Measurements from ENCODE around the gene NPHP1. TPM values are rescaled to one million over a fixed set of nuclear protein-coding genes. Genes with fewer than 3 reads are reported as not detected.

NPHP1 gene
- polyA plus RNA-seq, 1 donor from 2014 or later: 8.0 TPM

DNA sequence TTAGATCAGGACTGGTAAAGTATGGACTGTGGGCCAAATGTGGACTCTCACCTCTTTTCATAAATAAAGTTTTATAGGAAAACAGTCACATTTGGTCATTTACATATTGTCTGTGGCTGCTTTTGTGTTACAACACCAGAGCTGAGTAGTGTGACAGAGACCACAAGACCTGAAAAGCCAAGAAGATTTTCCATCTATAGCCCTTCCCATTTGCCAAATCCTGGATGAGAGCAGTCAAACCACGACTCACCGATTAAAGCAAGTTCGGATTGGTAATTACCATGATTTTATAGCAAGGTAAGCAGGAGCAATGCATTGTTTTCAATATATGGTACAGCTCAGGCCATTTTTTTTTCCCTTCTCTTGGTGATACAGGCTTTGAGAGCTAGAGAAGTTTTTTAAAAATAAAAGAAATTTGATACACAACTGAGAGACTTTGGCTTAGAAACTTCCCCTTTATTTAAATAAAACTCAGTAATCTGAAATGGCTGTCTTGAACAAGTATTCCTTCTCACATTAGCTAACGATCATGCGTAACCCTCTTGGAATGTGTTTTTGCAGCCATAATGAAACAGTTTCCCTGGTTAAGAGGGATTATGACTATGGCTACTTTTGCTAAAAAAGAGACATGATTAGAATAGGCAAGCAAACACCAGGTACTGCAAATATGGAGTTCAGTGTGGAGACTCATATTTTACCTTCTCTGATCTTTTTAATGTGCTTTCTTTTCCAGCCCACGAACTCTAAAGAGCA, 79.7 kb downstream of the NPHP1 start:
- Histone ChIP-seq H3K4me3 (ENCODE audit: low read length) (no peak overlapping the region), H3K9me3 (ENCODE audit: low read length) (no peaks in the 10 kb centered on the region), H3K4me2 (ENCODE audit: low read length) (no peak overlapping the region), H3F3A (ENCODE audit: insufficient read depth, low read length, poor library complexity, severe bottlenecking) (no peaks in the 10 kb centered on the region), H3K27ac (ENCODE audit: low read length) (no peak overlapping the region), H3K79me2 (replicated peaks; ENCODE audit: insufficient read depth, low read length) (no peaks in the 10 kb centered on the region), H3K36me3 (ENCODE audit: insufficient read depth, low read length) (no peaks in the 10 kb centered on the region), H2AFZ (ENCODE audit: low read depth, low read length) (no peak overlapping the region), H3K9me2 (ENCODE audit: insufficient read depth, low read length) (no peaks in the 10 kb centered on the region), H3K27me3 (ENCODE audit: insufficient read depth, low read depth, low read length) (no peaks in the 10 kb centered on the region), H3K9ac (ENCODE audit: low read length) (no peak overlapping the region), H4K20me1 (ENCODE audit: insufficient read depth) (no peaks in the 10 kb centered on the region)
- TF ChIP-seq EZH2 (IDR thresholded peaks at IDR 0.05; ENCODE audit: borderline replicate concordance, insufficient read depth, low read length, poor library complexity, severe bottlenecking): no peak
- TF ChIP-seq, protein P1, sequence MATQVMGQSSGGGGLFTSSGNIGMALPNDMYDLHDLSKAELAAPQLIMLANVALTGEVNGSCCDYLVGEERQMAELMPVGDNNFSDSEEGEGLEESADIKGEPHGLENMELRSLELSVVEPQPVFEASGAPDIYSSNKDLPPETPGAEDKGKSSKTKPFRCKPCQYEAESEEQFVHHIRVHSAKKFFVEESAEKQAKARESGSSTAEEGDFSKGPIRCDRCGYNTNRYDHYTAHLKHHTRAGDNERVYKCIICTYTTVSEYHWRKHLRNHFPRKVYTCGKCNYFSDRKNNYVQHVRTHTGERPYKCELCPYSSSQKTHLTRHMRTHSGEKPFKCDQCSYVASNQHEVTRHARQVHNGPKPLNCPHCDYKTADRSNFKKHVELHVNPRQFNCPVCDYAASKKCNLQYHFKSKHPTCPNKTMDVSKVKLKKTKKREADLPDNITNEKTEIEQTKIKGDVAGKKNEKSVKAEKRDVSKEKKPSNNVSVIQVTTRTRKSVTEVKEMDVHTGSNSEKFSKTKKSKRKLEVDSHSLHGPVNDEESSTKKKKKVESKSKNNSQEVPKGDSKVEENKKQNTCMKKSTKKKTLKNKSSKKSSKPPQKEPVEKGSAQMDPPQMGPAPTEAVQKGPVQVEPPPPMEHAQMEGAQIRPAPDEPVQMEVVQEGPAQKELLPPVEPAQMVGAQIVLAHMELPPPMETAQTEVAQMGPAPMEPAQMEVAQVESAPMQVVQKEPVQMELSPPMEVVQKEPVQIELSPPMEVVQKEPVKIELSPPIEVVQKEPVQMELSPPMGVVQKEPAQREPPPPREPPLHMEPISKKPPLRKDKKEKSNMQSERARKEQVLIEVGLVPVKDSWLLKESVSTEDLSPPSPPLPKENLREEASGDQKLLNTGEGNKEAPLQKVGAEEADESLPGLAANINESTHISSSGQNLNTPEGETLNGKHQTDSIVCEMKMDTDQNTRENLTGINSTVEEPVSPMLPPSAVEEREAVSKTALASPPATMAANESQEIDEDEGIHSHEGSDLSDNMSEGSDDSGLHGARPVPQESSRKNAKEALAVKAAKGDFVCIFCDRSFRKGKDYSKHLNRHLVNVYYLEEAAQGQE (IDR thresholded peaks at IDR 0.05; ENCODE audit: borderline replicate concordance): no peak
- no peak for TF ChIP-seq EP300 (conservative IDR thresholded peaks at IDR 0.05; ENCODE audit: poor library complexity, severe bottlenecking)
- no peak for TF ChIP-seq TAF1 (IDR thresholded peaks at IDR 0.05; ENCODE audit: low read depth)
- no peak for TF ChIP-seq POLR2AphosphoS5 (IDR thresholded peaks at IDR 0.05)
- no peak for TF ChIP-seq MXI1 (conservative IDR thresholded peaks at IDR 0.05; ENCODE audit: poor library complexity, severe bottlenecking)
- TF ChIP-seq, protein P2, sequence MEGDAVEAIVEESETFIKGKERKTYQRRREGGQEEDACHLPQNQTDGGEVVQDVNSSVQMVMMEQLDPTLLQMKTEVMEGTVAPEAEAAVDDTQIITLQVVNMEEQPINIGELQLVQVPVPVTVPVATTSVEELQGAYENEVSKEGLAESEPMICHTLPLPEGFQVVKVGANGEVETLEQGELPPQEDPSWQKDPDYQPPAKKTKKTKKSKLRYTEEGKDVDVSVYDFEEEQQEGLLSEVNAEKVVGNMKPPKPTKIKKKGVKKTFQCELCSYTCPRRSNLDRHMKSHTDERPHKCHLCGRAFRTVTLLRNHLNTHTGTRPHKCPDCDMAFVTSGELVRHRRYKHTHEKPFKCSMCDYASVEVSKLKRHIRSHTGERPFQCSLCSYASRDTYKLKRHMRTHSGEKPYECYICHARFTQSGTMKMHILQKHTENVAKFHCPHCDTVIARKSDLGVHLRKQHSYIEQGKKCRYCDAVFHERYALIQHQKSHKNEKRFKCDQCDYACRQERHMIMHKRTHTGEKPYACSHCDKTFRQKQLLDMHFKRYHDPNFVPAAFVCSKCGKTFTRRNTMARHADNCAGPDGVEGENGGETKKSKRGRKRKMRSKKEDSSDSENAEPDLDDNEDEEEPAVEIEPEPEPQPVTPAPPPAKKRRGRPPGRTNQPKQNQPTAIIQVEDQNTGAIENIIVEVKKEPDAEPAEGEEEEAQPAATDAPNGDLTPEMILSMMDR (IDR thresholded peaks at IDR 0.05; ENCODE audit: poor library complexity, severe bottlenecking): no peak
- no peak for TF ChIP-seq SMC3 (conservative IDR thresholded peaks at IDR 0.05; ENCODE audit: poor library complexity)
- no peak for TF ChIP-seq RAD21 (conservative IDR thresholded peaks at IDR 0.05)

DNA sequence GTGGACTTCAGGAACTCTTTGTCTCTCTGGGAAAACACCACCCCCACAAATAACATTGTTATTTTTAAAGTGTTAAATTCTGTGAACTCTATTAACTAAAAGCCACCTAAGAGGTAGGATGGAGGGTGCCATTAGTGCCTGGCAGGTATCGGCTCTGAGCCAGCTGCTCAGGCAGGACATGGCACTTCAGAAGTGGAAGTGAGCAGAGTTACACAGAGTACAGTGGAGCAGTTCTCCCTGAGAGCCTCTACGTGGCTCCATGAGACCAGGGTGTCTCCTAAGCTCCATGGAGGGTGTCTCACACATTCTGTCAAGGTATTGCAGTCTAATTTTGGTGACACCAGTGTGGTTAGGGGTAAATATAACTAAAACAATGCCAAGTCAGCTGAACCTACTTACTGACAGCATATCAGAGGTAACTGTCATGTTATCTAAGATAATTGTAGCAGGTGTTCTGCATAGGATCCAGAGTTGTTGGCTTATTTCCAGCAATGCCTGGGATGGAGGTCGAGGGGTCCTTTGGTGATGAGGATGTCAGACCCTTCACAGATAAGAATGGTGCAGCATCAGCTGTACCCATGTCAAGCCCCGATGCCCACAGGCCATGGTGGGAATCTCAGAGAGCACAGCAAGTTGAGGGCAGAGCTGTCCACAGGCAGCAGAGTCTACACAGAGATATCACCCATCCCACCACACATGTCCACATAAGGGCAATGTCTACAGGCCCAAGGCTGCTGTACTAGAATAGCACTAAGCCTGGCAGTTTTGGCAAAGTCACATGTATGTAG, 80.6 kb downstream of the NPHP1 start:
- H2AFZ ChIP-seq (ENCODE audit: low read depth, low read length): no peak overlapping the region

More for the DNA sequence above, 80.6 kb downstream of the NPHP1 start:
- H3K9me3 ChIP-seq (ENCODE audit: low read length): no peaks in the 10 kb centered on the region
- no peaks in the 10 kb centered on the region for H3K79me2 ChIP-seq (replicated peaks; ENCODE audit: insufficient read depth, low read length)
- TF ChIP-seq MXI1 (conservative IDR thresholded peaks at IDR 0.05; ENCODE audit: poor library complexity, severe bottlenecking): no peak
- TF ChIP-seq TAF1 (IDR thresholded peaks at IDR 0.05; ENCODE audit: low read depth): no peak
- TF ChIP-seq EP300 (conservative IDR thresholded peaks at IDR 0.05; ENCODE audit: poor library complexity, severe bottlenecking): no peak
- TF ChIP-seq POLR2AphosphoS5 (IDR thresholded peaks at IDR 0.05): no peak
- TF ChIP-seq SMC3 (conservative IDR thresholded peaks at IDR 0.05; ENCODE audit: poor library complexity): no peak
- TF ChIP-seq RAD21 (conservative IDR thresholded peaks at IDR 0.05): no peak
- TF ChIP-seq EZH2 (IDR thresholded peaks at IDR 0.05; ENCODE audit: borderline replicate concordance, insufficient read depth, low read length, poor library complexity, severe bottlenecking): no peak
- TF ChIP-seq, protein P1 (IDR thresholded peaks at IDR 0.05; ENCODE audit: borderline replicate concordance): no peak
- TF ChIP-seq, protein P2 (IDR thresholded peaks at IDR 0.05; ENCODE audit: poor library complexity, severe bottlenecking): no peak
- H3K9ac ChIP-seq (ENCODE audit: low read length): no peak overlapping the region
- H3K36me3 ChIP-seq (ENCODE audit: insufficient read depth, low read length): no peaks in the 10 kb centered on the region
- H3F3A ChIP-seq (ENCODE audit: insufficient read depth, low read length, poor library complexity, severe bottlenecking): no peaks in the 10 kb centered on the region
- H3K27me3 ChIP-seq (ENCODE audit: insufficient read depth, low read depth, low read length): no peaks in the 10 kb centered on the region
- no peak overlapping the region for H3K4me2 ChIP-seq (ENCODE audit: low read length)
- H3K4me3 ChIP-seq (ENCODE audit: low read length): no peak overlapping the region
- no peaks in the 10 kb centered on the region for H3K9me2 ChIP-seq (ENCODE audit: insufficient read depth, low read length)
- H3K27ac ChIP-seq (ENCODE audit: low read length): no peak overlapping the region
- no peaks in the 10 kb centered on the region for H4K20me1 ChIP-seq (ENCODE audit: insufficient read depth)
